Liver (tissue), 3 donors: ENCODE measurements around the gene TMEM40.

Source experiments
- GABPA ChIP-seq, 2 donors: IDR thresholded peaks in 1 of 2; conservative IDR thresholded peaks in 1 of 2; 2 replicates each; pipeline ENCODE4 v1.6.1; 2016; ENCODE audit warnings: antibody characterized with exemption in 2 of 2, mild to moderate bottlenecking in 1 of 2, moderate library complexity in 1 of 2
- HNF4G ChIP-seq: IDR thresholded peaks from 2 replicates; pipeline ENCODE4 v1.6.1; 2016; ENCODE audit warnings: antibody characterized with exemption
- JUND ChIP-seq, 2 donors: IDR thresholded peaks; 2 replicates each; pipeline ENCODE4 v1.6.1; 2016; ENCODE audit warnings: antibody characterized with exemption in 2 of 2
- NR2F2 ChIP-seq: IDR thresholded peaks from 2 replicates; pipeline ENCODE4 v1.6.1; 2016; ENCODE audit warnings: antibody characterized with exemption
- SP1 ChIP-seq: IDR thresholded peaks from 2 replicates; pipeline ENCODE4 v1.6.1; 2018; ENCODE audit warnings: antibody characterized with exemption, mild to moderate bottlenecking
- TF ChIP-seq, protein P1 (sequence below): fragments of 150-350 bp; IDR thresholded peaks from 2 replicates; pipeline ENCODE4 v1.5.1; 2017; ENCODE audit warnings: improper control_type of control experiment, low read depth, low read length; ENCODE audit not compliant: missing input control
- TF ChIP-seq, protein P2 (sequence below): IDR thresholded peaks from 2 replicates; pipeline ENCODE4 v1.6.1; 2016; ENCODE audit warnings: antibody characterized with exemption
- donor health status: healthy.
- donor health status: healthy.

DNA sequence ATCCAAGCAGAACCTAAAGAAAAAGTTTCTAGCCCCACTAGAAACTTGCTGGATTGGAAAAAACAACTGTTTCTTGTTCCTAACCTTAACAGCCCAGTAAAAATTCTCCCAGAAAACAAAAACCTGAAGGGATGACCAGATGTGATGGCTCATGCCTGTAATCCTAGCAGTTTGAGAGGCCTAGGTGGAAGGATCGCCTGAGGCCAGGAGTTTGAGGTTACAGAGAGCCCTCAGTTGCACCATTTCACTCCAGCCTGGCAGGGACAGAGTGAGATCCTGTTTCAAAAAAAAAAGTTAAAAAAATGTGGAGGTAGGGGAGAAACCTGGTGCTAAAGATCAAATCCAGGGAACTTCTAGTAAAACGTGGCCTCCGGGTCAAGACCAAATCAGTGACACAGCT lies 56.6 kb downstream of the TMEM40 start:
- TF ChIP-seq, protein P1, sequence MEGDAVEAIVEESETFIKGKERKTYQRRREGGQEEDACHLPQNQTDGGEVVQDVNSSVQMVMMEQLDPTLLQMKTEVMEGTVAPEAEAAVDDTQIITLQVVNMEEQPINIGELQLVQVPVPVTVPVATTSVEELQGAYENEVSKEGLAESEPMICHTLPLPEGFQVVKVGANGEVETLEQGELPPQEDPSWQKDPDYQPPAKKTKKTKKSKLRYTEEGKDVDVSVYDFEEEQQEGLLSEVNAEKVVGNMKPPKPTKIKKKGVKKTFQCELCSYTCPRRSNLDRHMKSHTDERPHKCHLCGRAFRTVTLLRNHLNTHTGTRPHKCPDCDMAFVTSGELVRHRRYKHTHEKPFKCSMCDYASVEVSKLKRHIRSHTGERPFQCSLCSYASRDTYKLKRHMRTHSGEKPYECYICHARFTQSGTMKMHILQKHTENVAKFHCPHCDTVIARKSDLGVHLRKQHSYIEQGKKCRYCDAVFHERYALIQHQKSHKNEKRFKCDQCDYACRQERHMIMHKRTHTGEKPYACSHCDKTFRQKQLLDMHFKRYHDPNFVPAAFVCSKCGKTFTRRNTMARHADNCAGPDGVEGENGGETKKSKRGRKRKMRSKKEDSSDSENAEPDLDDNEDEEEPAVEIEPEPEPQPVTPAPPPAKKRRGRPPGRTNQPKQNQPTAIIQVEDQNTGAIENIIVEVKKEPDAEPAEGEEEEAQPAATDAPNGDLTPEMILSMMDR: no peak
- TF ChIP-seq HNF4G: no peak
- no peak for TF ChIP-seq GABPA (IDR thresholded peaks at IDR 0.05 in 1 of 2, conservative IDR thresholded peaks at IDR 0.05 in 1 of 2)
- no peak for TF ChIP-seq NR2F2
- no peak for TF ChIP-seq SP1
- TF ChIP-seq, protein P2, sequence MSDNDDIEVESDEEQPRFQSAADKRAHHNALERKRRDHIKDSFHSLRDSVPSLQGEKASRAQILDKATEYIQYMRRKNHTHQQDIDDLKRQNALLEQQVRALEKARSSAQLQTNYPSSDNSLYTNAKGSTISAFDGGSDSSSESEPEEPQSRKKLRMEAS: no peak
- no peak for TF ChIP-seq JUND (IDR thresholded peaks at IDR 0.05)
